IMR-90 (cell line): ENCODE measurements around the gene DNAJC4. TPM values are rescaled to one million over a fixed set of nuclear protein-coding genes. Genes with fewer than 3 reads are reported as not detected.

Source experiments
- ATAC-seq: fragments of 200-7000 bp; cut with Tn5 transposase; 2 replicates; pipeline ENCODE4 v1.9.1; 2020; ENCODE audit warnings: low read depth, mild to moderate bottlenecking, moderate library complexity
- BruUV-seq: library from RNA; stranded (reverse); fragments of 400-500 nt; replicated peaks from 2 replicates; lab custom pipeline; 2021; lab: Mats Ljungman, UMichigan
- CTCF ChIA-PET: fragments of 300-600 bp; formaldehyde crosslinking; extraction: SDS; loops from one replicate; lab custom pipeline; 2021; ENCODE audit warnings: antibody characterized with exemption; lab: Yijun Ruan, JAX
- POLR2A ChIA-PET: fragments of 300-600 bp; sonication (Branson Sonifier 250); formaldehyde crosslinking; loops from one replicate; lab custom pipeline; 2022; ENCODE audit warnings: antibody characterized with exemption; ENCODE audit not compliant: unreplicated experiment; lab: Charles Lee
- DNase-seq: peaks from one replicate; pipeline ENCODE4 v3.0.0; 2013
- H2AFZ ChIP-seq: replicated peaks from 2 replicates; pipeline ENCODE3; 2013; ENCODE audit warnings: low read length, mild to moderate bottlenecking; ENCODE audit not compliant: poor library complexity
- H2AK5ac ChIP-seq: 2 replicates; pipeline ENCODE4 v1.6.1; 2013; ENCODE audit warnings: low read depth, low read length, inconsistent platforms
- H2AK9ac ChIP-seq: replicated peaks from 2 replicates; pipeline ENCODE3; 2013; ENCODE audit warnings: mild to moderate bottlenecking, low read depth, low read length, moderate library complexity; ENCODE audit not compliant: poor library complexity
- H2BK120ac ChIP-seq: 2 replicates; pipeline ENCODE4 v1.6.1; 2013; ENCODE audit warnings: low read depth, low read length, inconsistent platforms
- H2BK15ac ChIP-seq: 3 replicates; pipeline ENCODE4 v1.6.1; 2013; ENCODE audit warnings: low read depth, low read length, inconsistent platforms
- H2BK20ac ChIP-seq: 2 replicates; pipeline ENCODE4 v1.6.1; 2013; ENCODE audit warnings: low read depth, mild to moderate bottlenecking, inconsistent platforms, low read length, moderate library complexity
- H2BK5ac ChIP-seq: 2 replicates; pipeline ENCODE4 v1.6.1; 2013; ENCODE audit warnings: mild to moderate bottlenecking, low read depth, low read length, inconsistent platforms; ENCODE audit not compliant: poor library complexity, severe bottlenecking
- H3K14ac ChIP-seq: replicated peaks from 2 replicates; pipeline ENCODE4 v1.6.1; 2013; ENCODE audit warnings: low read depth, low read length, inconsistent platforms
- H3K18ac ChIP-seq: 2 replicates; pipeline ENCODE4 v1.6.1; 2013; ENCODE audit warnings: low read depth, low read length, control low read depth
- H3K23ac ChIP-seq: 2 replicates; pipeline ENCODE4 v1.6.1; 2013; ENCODE audit warnings: low read depth, low read length, inconsistent platforms
- H3K27ac ChIP-seq: 2 replicates; pipeline ENCODE4 v1.5.1; 2013; ENCODE audit warnings: mild to moderate bottlenecking, control low read depth, low read length; ENCODE audit not compliant: insufficient read depth
- H3K27me3 ChIP-seq: 2 replicates; pipeline ENCODE4 v1.6.1; 2013; ENCODE audit warnings: low read length; ENCODE audit not compliant: control insufficient read depth, insufficient read depth
- H3K36me3 ChIP-seq: 2 replicates; pipeline ENCODE4 v1.6.1; 2013; ENCODE audit warnings: low read length, mixed read lengths; ENCODE audit not compliant: control insufficient read depth, insufficient read depth
- H3K4ac ChIP-seq: 2 replicates; pipeline ENCODE4 v1.6.1; 2013; ENCODE audit warnings: low read depth, low read length, inconsistent platforms
- H3K4me1 ChIP-seq: 2 replicates; pipeline ENCODE4 v1.6.1; 2013; ENCODE audit warnings: low read length, mixed read lengths; ENCODE audit not compliant: control insufficient read depth, insufficient read depth
- H3K4me2 ChIP-seq: 2 replicates; pipeline ENCODE4 v1.6.1; 2013; ENCODE audit warnings: low read depth, mild to moderate bottlenecking, control low read depth, low read length, moderate library complexity
- H3K4me3 ChIP-seq: 2 replicates; pipeline ENCODE4 v1.5.1; 2013; ENCODE audit warnings: low read depth, mild to moderate bottlenecking, control low read depth, low read length, moderate library complexity; ENCODE audit not compliant: insufficient read depth
- H3K56ac ChIP-seq: 2 replicates; pipeline ENCODE4 v1.6.1; 2013; ENCODE audit warnings: low read length, inconsistent platforms; ENCODE audit not compliant: insufficient read depth; ENCODE audit errors: extremely low read depth
- H3K79me1 ChIP-seq, 2 experiments: 2 replicates each; pipeline ENCODE4 v1.6.1; 2013; ENCODE audit warnings: low read length in 2 of 2, inconsistent platforms in 1 of 2, low read depth in 1 of 2
- H3K9ac ChIP-seq: 2 replicates; pipeline ENCODE4 v1.6.1; 2013; ENCODE audit warnings: low read depth, low read length, control low read depth
- H3K9me1 ChIP-seq: 2 replicates; pipeline ENCODE4 v1.6.1; 2013; ENCODE audit warnings: low read length, inconsistent platforms; ENCODE audit not compliant: insufficient read depth
- H3K9me3 ChIP-seq: 2 replicates; pipeline ENCODE4 v1.6.1; 2013; ENCODE audit warnings: low read length; ENCODE audit not compliant: control insufficient read depth, insufficient read depth
- H4K20me1 ChIP-seq: 2 replicates; pipeline ENCODE4 v1.6.1; 2013; ENCODE audit warnings: low read length, inconsistent platforms; ENCODE audit not compliant: insufficient read depth
- H4K5ac ChIP-seq: 2 replicates; pipeline ENCODE4 v1.6.1; 2013; ENCODE audit warnings: mild to moderate bottlenecking, low read depth, low read length, control low read depth
- H4K8ac ChIP-seq, 2 experiments: 2 replicates each; pipeline ENCODE4 v1.6.1; 2013; ENCODE audit warnings: low read depth in 2 of 2, low read length in 2 of 2, control low read depth in 1 of 2, inconsistent platforms in 1 of 2
- H4K91ac ChIP-seq: 2 replicates; pipeline ENCODE4 v1.6.1; 2013; ENCODE audit warnings: low read depth, low read length, inconsistent platforms; ENCODE audit not compliant: insufficient read depth
- BHLHE40 ChIP-seq: fragments of 150-350 bp; IDR thresholded peaks from 2 replicates; pipeline ENCODE4 v1.6.1; 2016; ENCODE audit warnings: mild to moderate bottlenecking, low read depth, low read length
- RAD21 ChIP-seq: IDR thresholded peaks from 2 replicates; pipeline ENCODE4 v1.6.1; 2012; ENCODE audit warnings: low read length, improper control_type of control experiment
- WGBS, 2 experiments: methylation state at CpG; one replicate each; pipeline versions ENCODE4 v1.1.5 to v1.1.7; 2013; ENCODE audit warnings: missing lambda C conversion rate in 2 of 2; ENCODE audit not compliant: insufficient read length in 1 of 2; ENCODE audit errors: extremely low coverage in 2 of 2; 5-methylcytosine and 5-hydroxymethylcytosine counted together
- dilution Hi-C: fragments of 300-500 bp; cut with HindIII; formaldehyde crosslinking; loops from one replicate; pipeline ENCODE4 v1.14.3; 2018; ENCODE audit warnings: low sequenced_read_pairs; ENCODE audit not compliant: unreplicated experiment
- in situ Hi-C: fragments of 300-500 bp; cut with MboI; formaldehyde crosslinking; loops from 3 replicates; pipeline ENCODE4 v1.14.3; 2019; ENCODE audit warnings: low sequenced_read_pairs, inconsistent platforms, mixed read lengths
- intact Hi-C: fragments of 100-400 bp; cut with micrococcal nuclease; formaldehyde crosslinking; loops from 2 replicates; pipeline ENCODE4 v1.10.0; 2022
- polyA plus RNA-seq, 3 experiments: library from polyadenylated mRNA; depleted of rRNA; stranded (reverse); fragments of >200 nt; gene quantifications; 2 replicates each; pipeline ENCODE4 v1.2.3, GENCODE V29; 2012; ENCODE audit warnings: low replicate concordance in 1 of 3
- total RNA-seq: library from RNA; depleted of rRNA; stranded (reverse); fragments of >200 nt; gene quantifications from 2 replicates; pipeline ENCODE4 v1.2.3, GENCODE V29; 2012

Gene DNAJC4
- total and polyA plus RNA-seq, 2 of the 4 experiments (the other 2 are of a cell fraction), result 2.2 to 22.8 TPM

- no TSS peak for BruUV-seq
- in situ Hi-C loops, result no loop called here
- no peaks in the 10 kb centered on the region for H3K27me3 ChIP-seq
- no peaks in the 10 kb centered on the region for H4K20me1 ChIP-seq
- ATAC-seq, result no peak
- H3K4me1 ChIP-seq, result no peaks in the 10 kb centered on the region
- H4K91ac ChIP-seq, result no peak overlapping the region
- H3K9me3 ChIP-seq, result no peaks in the 10 kb centered on the region
- 0 out of 4 replicates have a peak, but pooled peaks cover 0 to 5% of the 10 kb centered on the region in 2 experiments for H3K79me1 ChIP-seq
- ChIA-PET POLR2A (no interaction called here), CTCF (no interaction called here)
- no peak overlapping the region for H3K14ac ChIP-seq
- H3K18ac ChIP-seq, result no peak overlapping the region
- no peak overlapping the region for H2AFZ ChIP-seq
- H2BK5ac ChIP-seq, result no peak overlapping the region
- TF ChIP-seq RAD21 (no peak), BHLHE40 (no peak)
- 0 out of 2 replicates have a peak, but pooled peaks cover 5% of the 10 kb centered on the region for H3K9me1 ChIP-seq
- H3K9ac ChIP-seq, result no peak overlapping the region
- no peak for DNase-seq
- H3K4me2 ChIP-seq, result no peak overlapping the region
- no peak overlapping the region for H2BK15ac ChIP-seq
- peaks cover under 1% of the 10 kb centered on the region for H3K36me3 ChIP-seq
- peak overlapping the region; percentile 78 for H2AK9ac ChIP-seq
- H4K8ac ChIP-seq, result no peak overlapping the region
- intact Hi-C loops, result no loop called here
- no peak overlapping the region for H2BK20ac ChIP-seq
- no peak overlapping the region for H3K23ac ChIP-seq
- no peak overlapping the region for H4K5ac ChIP-seq
- dilution Hi-C loops, result no loop called here
- WGBS, 2 experiments, result 64% methylated on average over 5 of the region's 11 CpGs; no CpG with 5 or more reads in 1 of the 2 experiments
- no peak overlapping the region for H2AK5ac ChIP-seq
- no peak overlapping the region for H3K4ac ChIP-seq
- no peak overlapping the region for H3K27ac ChIP-seq
- H3K56ac ChIP-seq, result no peak overlapping the region
- H3K4me3 ChIP-seq, result no peak overlapping the region
- H2BK120ac ChIP-seq, result no peak overlapping the region
Measured at GRCh38 chr11:64218628-64219353, 11.6 kb upstream of the DNAJC4 start.
